Neural cell (in vitro differentiated cells): ENCODE data around the gene TMEM273. TPM values are rescaled to one million over a fixed set of nuclear protein-coding genes. Genes with fewer than 3 reads are reported as not detected.

Source experiments
- H2AFZ ChIP-seq: fragments of 200-600, 300-800 bp; sonication (generic), shearing (Covaris generic); 2 replicates; pipeline ENCODE4 v1.6.0; 2014; ENCODE audit warnings: low read depth, mild to moderate bottlenecking, antibody characterized with exemption, low read length, moderate library complexity
- H3F3A ChIP-seq: fragments of 200-600 bp; shearing (Covaris generic); 2 replicates; pipeline ENCODE4 v1.6.1; 2016; ENCODE audit warnings: mild to moderate bottlenecking, moderate library complexity, mixed read lengths, antibody characterized with exemption, low read length; ENCODE audit not compliant: insufficient read depth, poor library complexity, severe bottlenecking
- H3K27ac ChIP-seq: fragments of 200-600, 300-800 bp; sonication (generic), shearing (Covaris generic); 2 replicates; pipeline ENCODE4 v1.5.1; 2014; ENCODE audit warnings: mild to moderate bottlenecking, low read length, moderate library complexity
- H3K27me3 ChIP-seq: fragments of 300-800, 200-600 bp; sonication (generic), shearing (Covaris generic); 2 replicates; pipeline ENCODE4 v1.6.0; 2014; ENCODE audit warnings: mild to moderate bottlenecking, low read depth, low read length, moderate library complexity; ENCODE audit not compliant: insufficient read depth
- H3K36me3 ChIP-seq: fragments of 300-800, 200-600 bp; sonication (generic), shearing (Covaris generic); 2 replicates; pipeline ENCODE4 v1.5.1; 2014; ENCODE audit warnings: mild to moderate bottlenecking, antibody characterized with exemption, low read length, moderate library complexity; ENCODE audit not compliant: insufficient read depth
- H3K4me2 ChIP-seq: fragments of 300-800, 200-600 bp; sonication (generic), shearing (Covaris generic); 2 replicates; pipeline ENCODE4 v1.6.0; 2014; ENCODE audit warnings: mild to moderate bottlenecking, low read length
- H3K4me3 ChIP-seq: fragments of 300-800, 200-600 bp; sonication (generic), shearing (Covaris generic); 2 replicates; pipeline ENCODE4 v1.5.1; 2014; ENCODE audit warnings: mild to moderate bottlenecking, low read length, moderate library complexity
- H3K79me2 ChIP-seq: fragments of 200-600 bp; shearing (Covaris generic); replicated peaks from 2 replicates; pipeline ENCODE4 v1.6.0; 2014; ENCODE audit warnings: mild to moderate bottlenecking, low read length, moderate library complexity; ENCODE audit not compliant: insufficient read depth
- H3K9ac ChIP-seq: fragments of 300-800, 200-600 bp; sonication (generic), shearing (Covaris generic); 2 replicates; pipeline ENCODE4 v1.6.1; 2016; ENCODE audit warnings: mild to moderate bottlenecking, low read length, mixed read lengths
- H3K9me2 ChIP-seq: fragments of 200-600 bp; shearing (Covaris generic); 2 replicates; pipeline ENCODE4 v1.6.1; 2016; ENCODE audit warnings: mild to moderate bottlenecking, low read length, mixed read lengths; ENCODE audit not compliant: insufficient read depth
- H3K9me3 ChIP-seq: fragments of 200-600, 300-800 bp; sonication (generic), shearing (Covaris generic); 2 replicates; pipeline ENCODE4 v1.6.1; 2016; ENCODE audit warnings: mild to moderate bottlenecking, mixed run types, low read length, moderate library complexity, mixed read lengths
- H4K20me1 ChIP-seq: fragments of 200-600 bp; shearing (Covaris generic); 2 replicates; pipeline ENCODE4 v1.6.1; 2016; ENCODE audit warnings: mild to moderate bottlenecking, mixed run types; ENCODE audit not compliant: insufficient read depth
- CTCF ChIP-seq: fragments of 450-650 bp; IDR thresholded peaks from 2 replicates; pipeline ENCODE4 v1.5.1; 2014; ENCODE audit warnings: antibody characterized with exemption, mild to moderate bottlenecking, moderate library complexity; ENCODE audit not compliant: poor library complexity, severe bottlenecking
- EP300 ChIP-seq: fragments of 450-650 bp; conservative IDR thresholded peaks from 2 replicates; pipeline ENCODE4 v1.6.1; 2014; ENCODE audit warnings: antibody characterized with exemption, mild to moderate bottlenecking, moderate library complexity; ENCODE audit not compliant: poor library complexity, severe bottlenecking
- EZH2 ChIP-seq: fragments of 200-600, 300-800 bp; shearing (Covaris generic), sonication (generic); IDR thresholded peaks from 2 replicates; pipeline ENCODE4 v1.6.1; 2014; ENCODE audit warnings: antibody characterized with exemption, low read length, borderline replicate concordance, mild to moderate bottlenecking; ENCODE audit not compliant: insufficient read depth, poor library complexity, severe bottlenecking
- MXI1 ChIP-seq: fragments of 450-650 bp; conservative IDR thresholded peaks from 2 replicates; pipeline ENCODE4 v1.6.1; 2014; ENCODE audit warnings: antibody characterized with exemption, mild to moderate bottlenecking; ENCODE audit not compliant: poor library complexity, severe bottlenecking
- POLR2AphosphoS5 ChIP-seq: IDR thresholded peaks from 2 replicates; pipeline ENCODE4 v1.6.1; 2012
- RAD21 ChIP-seq: fragments of 450-650 bp; conservative IDR thresholded peaks from 2 replicates; pipeline ENCODE4 v1.6.1; 2014; ENCODE audit warnings: antibody characterized with exemption, mild to moderate bottlenecking, moderate library complexity
- REST ChIP-seq: IDR thresholded peaks from 2 replicates; pipeline ENCODE4 v1.6.1; 2012; ENCODE audit warnings: borderline replicate concordance
- SMC3 ChIP-seq: fragments of 450-650 bp; conservative IDR thresholded peaks from 2 replicates; pipeline ENCODE4 v1.6.1; 2014; ENCODE audit warnings: antibody characterized with exemption, mild to moderate bottlenecking, moderate library complexity; ENCODE audit not compliant: poor library complexity
- TAF1 ChIP-seq: IDR thresholded peaks from 2 replicates; pipeline ENCODE4 v1.6.1; 2012; ENCODE audit warnings: low read depth
- polyA plus RNA-seq: library from polyadenylated mRNA; depleted of rRNA; stranded (reverse); fragments of >200 nt; gene quantifications from 2 replicates; pipeline ENCODE4 v1.2.3, GENCODE V29; 2014

Gene TMEM273
- polyA plus RNA-seq, 1 donor from 2014 or later, result not detected

- Histone ChIP-seq H3K27me3 (peaks cover 8% of the 10 kb centered on the region), H3K36me3 (no peaks in the 10 kb centered on the region), H2AFZ (no peak overlapping the region), H3K4me2 (no peak overlapping the region), H3K79me2 (no peaks in the 10 kb centered on the region), H3K27ac (no peak overlapping the region), H3F3A (no peaks in the 10 kb centered on the region), H3K9me3 (no peaks in the 10 kb centered on the region), H3K4me3 (no peak overlapping the region), H3K9me2 (no peaks in the 10 kb centered on the region), H4K20me1 (no peaks in the 10 kb centered on the region), H3K9ac (no peak overlapping the region)
- TF ChIP-seq MXI1 (no peak), SMC3 (no peak), POLR2AphosphoS5 (no peak), RAD21 (no peak), TAF1 (no peak), REST (no peak), CTCF (no peak), EP300 (no peak), EZH2 (no peak)
Observed at GRCh38 chr10:49112851-49113250, 75.3 kb downstream of the TMEM273 start.

- no peak for TF ChIP-seq POLR2AphosphoS5
- no peak for TF ChIP-seq EZH2
- no peak for TF ChIP-seq CTCF
- no peak for TF ChIP-seq REST
- no peak for TF ChIP-seq EP300
- TF ChIP-seq SMC3, result no peak
- TF ChIP-seq RAD21, result no peak
- no peak for TF ChIP-seq MXI1
- no peak for TF ChIP-seq TAF1
- no peaks in the 10 kb centered on the region for H3K9me2 ChIP-seq
- no peak overlapping the region for H3K4me3 ChIP-seq
- no peaks in the 10 kb centered on the region for H4K20me1 ChIP-seq
- no peak overlapping the region for H3K4me2 ChIP-seq
- H3K9me3 ChIP-seq, result no peaks in the 10 kb centered on the region
- H3K36me3 ChIP-seq, result no peaks in the 10 kb centered on the region
- H3K27me3 ChIP-seq, result peaks cover 8% of the 10 kb centered on the region
- no peak overlapping the region for H3K27ac ChIP-seq
- H2AFZ ChIP-seq, result no peak overlapping the region
- no peaks in the 10 kb centered on the region for H3K79me2 ChIP-seq
- no peak overlapping the region for H3K9ac ChIP-seq
- no peaks in the 10 kb centered on the region for H3F3A ChIP-seq
Observed at GRCh38 chr10:49112098-49112497, 76.1 kb downstream of the TMEM273 start.
